Measurements from ENCODE around the gene SUMO2. TPM values are rescaled to one million over a fixed set of nuclear protein-coding genes. Genes with fewer than 3 reads are reported as not detected.

The SUMO2 gene
- total and polyA plus RNA-seq, 2 experiments from 2014 or later: 139 to 890 TPM

DNA sequence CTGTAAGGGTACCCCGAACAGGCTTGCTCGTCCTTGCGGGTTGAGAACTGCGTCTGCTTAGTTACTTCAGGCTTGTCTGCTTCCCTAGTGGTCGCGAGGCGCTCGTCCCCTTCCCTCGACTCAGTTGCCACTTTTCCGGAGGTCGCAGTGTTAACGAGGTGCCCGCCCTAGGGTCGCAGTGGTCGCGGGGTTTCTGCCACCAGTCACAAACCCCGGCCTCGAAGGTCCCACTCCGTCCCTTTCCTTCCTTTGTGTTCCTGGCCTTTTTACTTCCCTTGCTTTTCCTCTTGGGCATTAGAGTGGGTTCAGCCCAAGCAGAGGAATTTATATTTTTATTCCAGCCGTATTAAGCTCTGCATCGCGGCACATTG, 23.0 kb upstream of the SUMO2 start (continued):
- TF ChIP-seq, protein P1, sequence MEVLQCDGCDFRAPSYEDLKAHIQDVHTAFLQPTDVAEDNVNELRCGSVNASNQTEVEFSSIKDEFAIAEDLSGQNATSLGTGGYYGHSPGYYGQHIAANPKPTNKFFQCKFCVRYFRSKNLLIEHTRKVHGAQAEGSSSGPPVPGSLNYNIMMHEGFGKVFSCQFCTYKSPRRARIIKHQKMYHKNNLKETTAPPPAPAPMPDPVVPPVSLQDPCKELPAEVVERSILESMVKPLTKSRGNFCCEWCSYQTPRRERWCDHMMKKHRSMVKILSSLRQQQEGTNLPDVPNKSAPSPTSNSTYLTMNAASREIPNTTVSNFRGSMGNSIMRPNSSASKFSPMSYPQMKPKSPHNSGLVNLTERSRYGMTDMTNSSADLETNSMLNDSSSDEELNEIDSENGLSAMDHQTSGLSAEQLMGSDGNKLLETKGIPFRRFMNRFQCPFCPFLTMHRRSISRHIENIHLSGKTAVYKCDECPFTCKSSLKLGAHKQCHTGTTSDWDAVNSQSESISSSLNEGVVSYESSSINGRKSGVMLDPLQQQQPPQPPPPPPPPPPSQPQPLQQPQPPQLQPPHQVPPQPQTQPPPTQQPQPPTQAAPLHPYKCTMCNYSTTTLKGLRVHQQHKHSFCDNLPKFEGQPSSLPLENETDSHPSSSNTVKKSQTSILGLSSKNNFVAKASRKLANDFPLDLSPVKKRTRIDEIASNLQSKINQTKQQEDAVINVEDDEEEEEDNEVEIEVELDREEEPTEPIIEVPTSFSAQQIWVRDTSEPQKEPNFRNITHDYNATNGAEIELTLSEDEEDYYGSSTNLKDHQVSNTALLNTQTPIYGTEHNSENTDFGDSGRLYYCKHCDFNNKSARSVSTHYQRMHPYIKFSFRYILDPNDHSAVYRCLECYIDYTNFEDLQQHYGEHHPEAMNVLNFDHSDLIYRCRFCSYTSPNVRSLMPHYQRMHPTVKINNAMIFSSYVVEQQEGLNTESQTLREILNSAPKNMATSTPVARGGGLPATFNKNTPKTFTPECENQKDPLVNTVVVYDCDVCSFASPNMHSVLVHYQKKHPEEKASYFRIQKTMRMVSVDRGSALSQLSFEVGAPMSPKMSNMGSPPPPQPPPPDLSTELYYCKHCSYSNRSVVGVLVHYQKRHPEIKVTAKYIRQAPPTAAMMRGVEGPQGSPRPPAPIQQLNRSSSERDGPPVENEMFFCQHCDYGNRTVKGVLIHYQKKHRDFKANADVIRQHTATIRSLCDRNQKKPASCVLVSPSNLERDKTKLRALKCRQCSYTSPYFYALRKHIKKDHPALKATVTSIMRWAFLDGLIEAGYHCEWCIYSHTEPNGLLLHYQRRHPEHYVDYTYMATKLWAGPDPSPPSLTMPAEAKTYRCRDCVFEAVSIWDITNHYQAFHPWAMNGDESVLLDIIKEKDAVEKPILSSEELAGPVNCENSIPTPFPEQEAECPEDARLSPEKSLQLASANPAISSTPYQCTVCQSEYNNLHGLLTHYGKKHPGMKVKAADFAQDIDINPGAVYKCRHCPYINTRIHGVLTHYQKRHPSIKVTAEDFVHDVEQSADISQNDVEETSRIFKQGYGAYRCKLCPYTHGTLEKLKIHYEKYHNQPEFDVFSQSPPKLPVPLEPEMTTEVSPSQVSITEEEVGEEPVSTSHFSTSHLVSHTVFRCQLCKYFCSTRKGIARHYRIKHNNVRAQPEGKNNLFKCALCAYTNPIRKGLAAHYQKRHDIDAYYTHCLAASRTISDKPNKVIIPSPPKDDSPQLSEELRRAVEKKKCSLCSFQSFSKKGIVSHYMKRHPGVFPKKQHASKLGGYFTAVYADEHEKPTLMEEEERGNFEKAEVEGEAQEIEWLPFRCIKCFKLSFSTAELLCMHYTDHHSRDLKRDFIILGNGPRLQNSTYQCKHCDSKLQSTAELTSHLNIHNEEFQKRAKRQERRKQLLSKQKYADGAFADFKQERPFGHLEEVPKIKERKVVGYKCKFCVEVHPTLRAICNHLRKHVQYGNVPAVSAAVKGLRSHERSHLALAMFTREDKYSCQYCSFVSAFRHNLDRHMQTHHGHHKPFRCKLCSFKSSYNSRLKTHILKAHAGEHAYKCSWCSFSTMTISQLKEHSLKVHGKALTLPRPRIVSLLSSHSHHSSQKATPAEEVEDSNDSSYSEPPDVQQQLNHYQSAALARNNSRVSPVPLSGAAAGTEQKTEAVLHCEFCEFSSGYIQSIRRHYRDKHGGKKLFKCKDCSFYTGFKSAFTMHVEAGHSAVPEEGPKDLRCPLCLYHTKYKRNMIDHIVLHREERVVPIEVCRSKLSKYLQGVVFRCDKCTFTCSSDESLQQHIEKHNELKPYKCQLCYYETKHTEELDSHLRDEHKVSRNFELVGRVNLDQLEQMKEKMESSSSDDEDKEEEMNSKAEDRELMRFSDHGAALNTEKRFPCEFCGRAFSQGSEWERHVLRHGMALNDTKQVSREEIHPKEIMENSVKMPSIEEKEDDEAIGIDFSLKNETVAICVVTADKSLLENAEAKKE (CRISPR knock-in tag; IDR thresholded peaks at IDR 0.05): no peak
- TF ChIP-seq, protein P2, sequence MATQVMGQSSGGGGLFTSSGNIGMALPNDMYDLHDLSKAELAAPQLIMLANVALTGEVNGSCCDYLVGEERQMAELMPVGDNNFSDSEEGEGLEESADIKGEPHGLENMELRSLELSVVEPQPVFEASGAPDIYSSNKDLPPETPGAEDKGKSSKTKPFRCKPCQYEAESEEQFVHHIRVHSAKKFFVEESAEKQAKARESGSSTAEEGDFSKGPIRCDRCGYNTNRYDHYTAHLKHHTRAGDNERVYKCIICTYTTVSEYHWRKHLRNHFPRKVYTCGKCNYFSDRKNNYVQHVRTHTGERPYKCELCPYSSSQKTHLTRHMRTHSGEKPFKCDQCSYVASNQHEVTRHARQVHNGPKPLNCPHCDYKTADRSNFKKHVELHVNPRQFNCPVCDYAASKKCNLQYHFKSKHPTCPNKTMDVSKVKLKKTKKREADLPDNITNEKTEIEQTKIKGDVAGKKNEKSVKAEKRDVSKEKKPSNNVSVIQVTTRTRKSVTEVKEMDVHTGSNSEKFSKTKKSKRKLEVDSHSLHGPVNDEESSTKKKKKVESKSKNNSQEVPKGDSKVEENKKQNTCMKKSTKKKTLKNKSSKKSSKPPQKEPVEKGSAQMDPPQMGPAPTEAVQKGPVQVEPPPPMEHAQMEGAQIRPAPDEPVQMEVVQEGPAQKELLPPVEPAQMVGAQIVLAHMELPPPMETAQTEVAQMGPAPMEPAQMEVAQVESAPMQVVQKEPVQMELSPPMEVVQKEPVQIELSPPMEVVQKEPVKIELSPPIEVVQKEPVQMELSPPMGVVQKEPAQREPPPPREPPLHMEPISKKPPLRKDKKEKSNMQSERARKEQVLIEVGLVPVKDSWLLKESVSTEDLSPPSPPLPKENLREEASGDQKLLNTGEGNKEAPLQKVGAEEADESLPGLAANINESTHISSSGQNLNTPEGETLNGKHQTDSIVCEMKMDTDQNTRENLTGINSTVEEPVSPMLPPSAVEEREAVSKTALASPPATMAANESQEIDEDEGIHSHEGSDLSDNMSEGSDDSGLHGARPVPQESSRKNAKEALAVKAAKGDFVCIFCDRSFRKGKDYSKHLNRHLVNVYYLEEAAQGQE (IDR thresholded peaks at IDR 0.05; ENCODE audit: unreplicated experiment): no peak
- no peak for TF ChIP-seq EZH2phosphoT487 (IDR thresholded peaks at IDR 0.05; ENCODE audit: unreplicated experiment)

DNA sequence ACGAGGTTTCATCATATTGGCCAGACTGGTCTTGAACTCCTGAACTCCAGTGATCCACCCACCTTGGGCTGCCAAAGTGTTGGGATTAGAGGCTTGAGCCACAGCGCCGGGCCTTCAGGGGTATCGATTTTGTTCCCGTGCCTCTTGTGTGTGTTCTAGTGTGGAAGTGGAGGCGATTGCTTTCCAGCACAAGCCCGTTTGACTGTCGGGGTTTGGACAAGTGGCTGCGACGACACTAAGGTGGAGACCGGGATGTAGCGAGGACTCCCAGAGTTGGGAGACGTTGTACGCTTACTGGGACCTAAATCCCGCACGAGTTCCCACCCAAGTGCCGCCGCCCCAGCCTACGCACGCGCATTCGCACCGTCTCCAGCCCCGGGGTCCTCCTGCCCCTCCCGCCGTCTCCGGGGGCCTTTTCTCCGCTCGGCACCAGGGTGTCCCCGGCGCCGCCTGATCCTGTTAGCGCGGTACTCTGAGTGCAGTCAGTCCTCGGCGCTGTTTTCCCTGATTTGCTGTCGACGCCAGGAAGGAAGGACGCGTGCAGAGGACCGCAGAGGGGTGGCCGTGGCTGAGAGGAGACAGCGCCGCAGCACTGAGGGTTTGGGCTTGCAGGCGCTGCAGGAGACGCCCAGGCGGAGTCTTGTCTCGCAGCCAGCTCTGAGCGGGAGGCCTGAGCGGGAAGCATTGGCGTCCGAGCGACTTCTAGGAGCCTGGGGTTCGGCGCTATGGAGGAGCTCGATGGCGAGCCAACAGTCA, 22.5 kb upstream of the SUMO2 start, which contains the start of gene NUP85:
Gene NUP85 (plus strand): TSS at position 643 of the 756 bp plus-strand sequence. CDS start 83 bp downstream, at position 726.
- Mint-ChIP-seq H3K36me3 (ENCODE audit: low read depth) (peaks cover 20% of the 10 kb centered on the region), H3K9me3 (no peaks in the 10 kb centered on the region), H3K4me3 (peak within 1 kb of the TSS; percentile 94), H3K27me3 (ENCODE audit: insufficient read depth, low read depth, poor library complexity) (peaks cover 4% of the 10 kb centered on the region), H3K27ac (peak within 1 kb of the TSS; percentile 100), H3K4me1 (peaks cover 5% of the 10 kb centered on the region; the same call in 2 of the 3 replicates)
- Histone ChIP-seq H3K9me2 (ENCODE audit: insufficient read depth) (no peaks in the 10 kb centered on the region), H3K4me3 (peak within 1 kb of the TSS; percentile 97), H3K4me2 (peak within 1 kb of the TSS; percentile 100), H2AFZ (peak within 1 kb of the TSS; percentile 96), H3K4me1 (ENCODE audit: insufficient read depth) (peaks cover 14% of the 10 kb centered on the region), H4K20me1 (replicated peaks; ENCODE audit: insufficient read depth) (peaks cover 18% of the 10 kb centered on the region), H3F3A (replicated peaks; ENCODE audit: low read depth) (peaks cover 22% of the 10 kb centered on the region), H3K79me2 (replicated peaks; ENCODE audit: insufficient read depth) (peaks cover 45% of the 10 kb centered on the region), H3K27ac (ENCODE audit: low read depth) (peak within 1 kb of the TSS; percentile 100), H3K27me3 (ENCODE audit: insufficient read depth) (no peaks in the 10 kb centered on the region), H3K36me3 (ENCODE audit: insufficient read depth) (peaks cover 13% of the 10 kb centered on the region)
- DNase-seq (ENCODE audit: low spot score) (peak; percentile 98), ATAC-seq (peak; percentile 89)
- TF ChIP-seq POLR2AphosphoS5 (IDR thresholded peaks at IDR 0.05; ENCODE audit: low read depth): peak; percentile 85
- TF ChIP-seq, protein P3, sequence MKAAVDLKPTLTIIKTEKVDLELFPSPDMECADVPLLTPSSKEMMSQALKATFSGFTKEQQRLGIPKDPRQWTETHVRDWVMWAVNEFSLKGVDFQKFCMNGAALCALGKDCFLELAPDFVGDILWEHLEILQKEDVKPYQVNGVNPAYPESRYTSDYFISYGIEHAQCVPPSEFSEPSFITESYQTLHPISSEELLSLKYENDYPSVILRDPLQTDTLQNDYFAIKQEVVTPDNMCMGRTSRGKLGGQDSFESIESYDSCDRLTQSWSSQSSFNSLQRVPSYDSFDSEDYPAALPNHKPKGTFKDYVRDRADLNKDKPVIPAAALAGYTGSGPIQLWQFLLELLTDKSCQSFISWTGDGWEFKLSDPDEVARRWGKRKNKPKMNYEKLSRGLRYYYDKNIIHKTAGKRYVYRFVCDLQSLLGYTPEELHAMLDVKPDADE (IDR thresholded peaks at IDR 0.05): peak; percentile 38; the same call in 1 of the 2 replicates
- no peak for TF ChIP-seq ZNF114 (CRISPR knock-in tag; IDR thresholded peaks at IDR 0.05)

All from GM23338 (cell line).